ENCODE data around the gene HDAC7.
A peak's percentile ranks its signal among the peaks of the same experiment; 100 is the strongest.

- TF ChIP-seq POLR2A (IDR thresholded peaks at IDR 0.05; ENCODE audit: low read depth) (no peak), POLR2AphosphoS5 (IDR thresholded peaks at IDR 0.05) (peak in 1 of 2 donors; percentile 59)
- TF ChIP-seq, protein P1, sequence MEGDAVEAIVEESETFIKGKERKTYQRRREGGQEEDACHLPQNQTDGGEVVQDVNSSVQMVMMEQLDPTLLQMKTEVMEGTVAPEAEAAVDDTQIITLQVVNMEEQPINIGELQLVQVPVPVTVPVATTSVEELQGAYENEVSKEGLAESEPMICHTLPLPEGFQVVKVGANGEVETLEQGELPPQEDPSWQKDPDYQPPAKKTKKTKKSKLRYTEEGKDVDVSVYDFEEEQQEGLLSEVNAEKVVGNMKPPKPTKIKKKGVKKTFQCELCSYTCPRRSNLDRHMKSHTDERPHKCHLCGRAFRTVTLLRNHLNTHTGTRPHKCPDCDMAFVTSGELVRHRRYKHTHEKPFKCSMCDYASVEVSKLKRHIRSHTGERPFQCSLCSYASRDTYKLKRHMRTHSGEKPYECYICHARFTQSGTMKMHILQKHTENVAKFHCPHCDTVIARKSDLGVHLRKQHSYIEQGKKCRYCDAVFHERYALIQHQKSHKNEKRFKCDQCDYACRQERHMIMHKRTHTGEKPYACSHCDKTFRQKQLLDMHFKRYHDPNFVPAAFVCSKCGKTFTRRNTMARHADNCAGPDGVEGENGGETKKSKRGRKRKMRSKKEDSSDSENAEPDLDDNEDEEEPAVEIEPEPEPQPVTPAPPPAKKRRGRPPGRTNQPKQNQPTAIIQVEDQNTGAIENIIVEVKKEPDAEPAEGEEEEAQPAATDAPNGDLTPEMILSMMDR (IDR thresholded peaks at IDR 0.05): no peak
These were observed 41.8 kb downstream of the HDAC7 start for GRCh38 chr12:47777741-47778558.

All from esophagus muscularis mucosa (tissue), 3 donors.